Bone marrow (tissue), 2 donors: ENCODE measurements around the gene SPRR2A.
"Not testable (repeated sequence)": the region's sequence is repeated elsewhere in the genome, so short reads cannot be mapped to it uniquely, and the experiment has no call there.

Experiments used
- DNase-seq, 2 donors: peaks; one replicate each; lab custom pipeline; 2025; lab: John Stamatoyannopoulos, UW

The SPRR2A gene

GRCh38 chr1:153024413-153024812 is 32.9 kb downstream of the SPRR2A start:
- no peak for DNase-seq

DNA sequence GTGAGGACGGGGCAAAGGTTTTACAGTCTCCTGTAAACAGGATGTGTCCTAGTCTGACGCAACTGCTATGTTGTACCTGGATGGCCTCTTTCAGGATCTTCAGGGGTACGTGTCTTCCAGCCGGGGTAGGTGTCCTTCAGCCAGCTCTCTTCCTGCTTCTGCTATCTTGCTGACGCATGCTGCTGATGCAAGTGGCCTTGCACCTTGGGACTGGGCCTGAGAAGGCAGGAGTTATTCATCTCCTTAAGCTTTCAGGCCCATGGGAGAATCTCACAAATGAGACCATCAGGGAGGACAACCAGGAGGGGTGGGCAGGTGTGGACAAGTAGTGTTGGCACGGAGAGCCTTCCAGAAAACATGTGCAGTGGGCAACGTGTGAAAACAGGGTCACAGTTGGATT is 34.2 kb downstream of the SPRR2A start:
- DNase-seq = no peak

GRCh38 chr1:153022340-153022739 is 35.0 kb downstream of the SPRR2A start:
- not testable (repeated sequence) for DNase-seq

DNA sequence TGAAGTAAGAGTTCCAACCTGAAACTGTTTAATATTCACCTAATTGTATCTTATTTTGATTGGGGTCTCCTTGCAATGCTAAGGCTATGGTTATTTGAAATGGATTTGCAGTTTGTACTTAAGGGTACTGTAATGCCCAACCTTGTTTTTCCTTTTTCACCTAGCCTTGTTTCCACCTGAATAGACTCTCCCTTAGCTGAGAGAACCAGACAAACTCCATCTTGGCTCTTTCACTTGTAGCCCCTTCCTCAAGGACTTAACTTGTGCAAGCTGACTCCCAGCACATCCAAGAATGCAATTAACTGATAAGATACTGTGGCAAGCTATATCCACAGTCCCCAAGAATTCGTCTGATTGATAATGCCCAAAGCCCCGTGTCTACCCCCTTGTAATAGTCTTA is 35.5 kb downstream of the SPRR2A start:
- not testable (repeated sequence) for DNase-seq

GRCh38 chr1:153011235-153011758 is 46.0 kb downstream of the SPRR2A start:
- not testable (repeated sequence) for DNase-seq
